HEK293 (cell line): Measurements from ENCODE around the gene CHD1.

ENCODE experiments used
- CTCF ChIA-PET: fragments of 350-600 bp; formaldehyde crosslinking; extraction: SDS; loops from one replicate; lab custom pipeline; 2021; ENCODE audit warnings: antibody characterized with exemption; lab: Yijun Ruan, JAX
- POLR2A ChIA-PET: fragments of 300-600 bp; formaldehyde crosslinking; extraction: SDS; loops from one replicate; lab custom pipeline; 2020; ENCODE audit warnings: antibody characterized with exemption, inconsistent platforms; lab: Yijun Ruan, JAX
- H3K27ac ChIP-seq: fragments of 200-500 bp; sonication (Bioruptor generic); 2 replicates; pipeline ENCODE4 v1.5.1; 2014; ENCODE audit warnings: low read depth, low read length, control low read depth, inconsistent platforms; ENCODE audit errors: extremely low read depth
- H3K36me3 ChIP-seq, 2 experiments: fragments of 200-500 bp in 1 of 2; sonication (Bioruptor generic) in 1 of 2; 1 replicate in 1 of 2; 2 replicates in 1 of 2; pipeline ENCODE4 v1.5.1; 2014 to 2017; ENCODE audit warnings: inconsistent platforms in 2 of 2, low read length in 2 of 2; ENCODE audit not compliant: control insufficient read depth in 2 of 2, insufficient read depth in 1 of 2
- H3K4me1 ChIP-seq: fragments of 200-500 bp; sonication (Bioruptor generic); 2 replicates; pipeline ENCODE4 v1.5.1; 2014; ENCODE audit warnings: mild to moderate bottlenecking, low read length, inconsistent platforms; ENCODE audit not compliant: control insufficient read depth, insufficient read depth
- H3K4me3 ChIP-seq: 2 replicates; pipeline ENCODE4 v1.5.1; 2011; ENCODE audit warnings: low read depth, mild to moderate bottlenecking, control low read depth, low read length, moderate library complexity
- H3K9me3 ChIP-seq: fragments of 200-500 bp; sonication (Bioruptor generic); 2 replicates; pipeline ENCODE4 v1.5.1; 2014; ENCODE audit warnings: low read depth, low read length, inconsistent platforms; ENCODE audit not compliant: control insufficient read depth, insufficient read depth
- ATF2 ChIP-seq: fragments of 450-650 bp; formaldehyde crosslinking; IDR thresholded peaks from 2 replicates; pipeline ENCODE4 v1.5.1; 2016; ENCODE audit warnings: missing biosample characterization, missing genetic modification characterization, low read depth
- GLI4 ChIP-seq: fragments of 450-650 bp; formaldehyde crosslinking; IDR thresholded peaks from 2 replicates; pipeline ENCODE4 v1.5.1; 2016; ENCODE audit warnings: missing biosample characterization, missing genetic modification characterization
- HOXC10 ChIP-seq: sonication (generic); formaldehyde crosslinking; IDR thresholded peaks from 2 replicates; pipeline ENCODE4 v1.8.1; 2023; ENCODE audit warnings: mild to moderate bottlenecking, missing genetic modification reagents
- KLF7 ChIP-seq: fragments of 450-650 bp; formaldehyde crosslinking; IDR thresholded peaks from 2 replicates; pipeline ENCODE4 v1.5.1; 2016; ENCODE audit warnings: missing biosample characterization, missing genetic modification characterization, borderline replicate concordance
- MZF1 ChIP-seq: fragments of 450-650 bp; formaldehyde crosslinking; IDR thresholded peaks from 2 replicates; pipeline ENCODE4 v1.5.1; 2017; ENCODE audit warnings: missing biosample characterization, missing genetic modification characterization, borderline replicate concordance
- PRDM4 ChIP-seq: fragments of 450-650 bp; formaldehyde crosslinking; IDR thresholded peaks from 2 replicates; pipeline ENCODE4 v1.5.1; 2017; ENCODE audit warnings: missing biosample characterization, missing genetic modification characterization
- REST ChIP-seq: fragments of 450-650 bp; formaldehyde crosslinking; IDR thresholded peaks from 2 replicates; pipeline ENCODE4 v1.5.1; 2016; ENCODE audit warnings: missing biosample characterization, missing genetic modification characterization
- SCRT2 ChIP-seq: fragments of 450-650 bp; formaldehyde crosslinking; IDR thresholded peaks from 2 replicates; pipeline ENCODE4 v1.5.1; 2016; ENCODE audit warnings: missing biosample characterization, missing genetic modification characterization
- SP7 ChIP-seq: fragments of 450-650 bp; formaldehyde crosslinking; IDR thresholded peaks from 2 replicates; pipeline ENCODE4 v1.5.1; 2016; ENCODE audit warnings: missing biosample characterization, missing genetic modification characterization
- ZBTB49 ChIP-seq: fragments of 450-650 bp; formaldehyde crosslinking; IDR thresholded peaks from 2 replicates; pipeline ENCODE4 v1.5.1; 2016; ENCODE audit warnings: missing biosample characterization, missing genetic modification characterization, low read depth
- ZBTB7A ChIP-seq: fragments of 450-650 bp; formaldehyde crosslinking; IDR thresholded peaks from 2 replicates; pipeline ENCODE4 v1.5.1; 2016; ENCODE audit warnings: low read depth, missing biosample characterization, missing genetic modification characterization
- ZNF10 ChIP-seq: fragments of 450-650 bp; formaldehyde crosslinking; IDR thresholded peaks from 2 replicates; pipeline ENCODE4 v1.5.1; 2017; ENCODE audit warnings: missing biosample characterization, missing genetic modification characterization
- ZNF112 ChIP-seq: fragments of 450-650 bp; formaldehyde crosslinking; IDR thresholded peaks from 2 replicates; pipeline ENCODE4 v1.5.0; 2017; ENCODE audit warnings: missing biosample characterization, missing genetic modification characterization
- ZNF138 ChIP-seq: fragments of 450-650 bp; formaldehyde crosslinking; IDR thresholded peaks from 2 replicates; pipeline ENCODE4 v1.5.1; 2016; ENCODE audit warnings: missing biosample characterization, missing genetic modification characterization, borderline replicate concordance
- ZNF175 ChIP-seq: fragments of 450-650 bp; formaldehyde crosslinking; IDR thresholded peaks from 2 replicates; pipeline ENCODE4 v1.5.1; 2016; ENCODE audit warnings: missing biosample characterization, missing genetic modification characterization
- ZNF24 ChIP-seq: fragments of 450-650 bp; formaldehyde crosslinking; IDR thresholded peaks from 2 replicates; pipeline ENCODE4 v1.5.1; 2016; ENCODE audit warnings: missing biosample characterization, missing genetic modification characterization
- ZNF266 ChIP-seq: fragments of 450-650 bp; formaldehyde crosslinking; IDR thresholded peaks from 2 replicates; pipeline ENCODE4 v1.5.1; 2016; ENCODE audit warnings: missing biosample characterization, missing genetic modification characterization, low read depth
- ZNF335 ChIP-seq: fragments of 450-650 bp; formaldehyde crosslinking; conservative IDR thresholded peaks from 2 replicates; pipeline ENCODE4 v1.5.1; 2016; ENCODE audit warnings: missing biosample characterization, missing genetic modification characterization
- ZNF623 ChIP-seq: fragments of 450-650 bp; formaldehyde crosslinking; IDR thresholded peaks from 2 replicates; pipeline ENCODE4 v1.5.1; 2016; ENCODE audit warnings: missing biosample characterization, missing genetic modification characterization
- ZNF664 ChIP-seq: fragments of 450-650 bp; formaldehyde crosslinking; IDR thresholded peaks from 2 replicates; pipeline ENCODE4 v1.5.1; 2016; ENCODE audit warnings: missing biosample characterization, missing genetic modification characterization
- ZNF785 ChIP-seq: fragments of 450-650 bp; formaldehyde crosslinking; IDR thresholded peaks from 2 replicates; pipeline ENCODE4 v1.5.1; 2016; ENCODE audit warnings: missing biosample characterization, missing genetic modification characterization

Gene CHD1

GRCh38 chr5:98816582-98817222 lies 112.1 kb downstream of the CHD1 start (continued):
- TF ChIP-seq ZNF335 (tag by site-specific recombination) (peak; percentile 52; the same call in 1 of the 2 replicates), HOXC10 (CRISPR knock-in tag) (no peak), ZBTB49 (tag by site-specific recombination) (no peak)

- ChIA-PET CTCF (interaction anchor here (0.6 kb wide), 1 partner anchor 45 kb away, joined by 5 read pairs; no protein-coding TSS in a partner anchor), POLR2A (no interaction called here)
- TF ChIP-seq GLI4 (tag by site-specific recombination) (no peak), ZNF138 (no peak), SP7 (tag by site-specific recombination) (no peak), ZNF112 (tag by site-specific recombination) (no peak), REST (tag by site-specific recombination) (no peak), ZNF24 (tag by site-specific recombination) (no peak), ZNF623 (tag by site-specific recombination) (no peak), ZNF266 (tag by site-specific recombination) (no peak)
- Histone ChIP-seq H3K4me3 (no peak overlapping the region), H3K27ac (no peak overlapping the region), H3K9me3 (no peaks in the 10 kb centered on the region), H3K4me1 (peaks cover 3% of the 10 kb centered on the region; the same call in 1 of the 2 replicates), H3K36me3 (no peaks in the 10 kb centered on the region)
Measured at GRCh38 chr5:98813755-98814154, 115.1 kb downstream of the CHD1 start.

GRCh38 chr5:98810206-98810605 lies 118.6 kb downstream of the CHD1 start:
- Histone ChIP-seq H3K36me3 (no peaks in the 10 kb centered on the region), H3K4me3 (no peak overlapping the region)
- no peak for TF ChIP-seq ATF2
- TF ChIP-seq, all 188 proteins: peak for 0
- ChIA-PET CTCF (interaction anchor here (0.7 to 1.1 kb wide), 2 partner anchors 14 to 19 kb away, joined by 3 read pairs; no protein-coding TSS in a partner anchor), POLR2A (no interaction called here)
- Histone ChIP-seq H3K27ac (no peak overlapping the region), H3K9me3 (no peaks in the 10 kb centered on the region), H3K4me1 (no peaks in the 10 kb centered on the region)

GRCh38 chr5:98807806-98808205 lies 121.0 kb downstream of the CHD1 start:
- no peak overlapping the region for H3K4me3 ChIP-seq
- no peaks in the 10 kb centered on the region for H3K9me3 ChIP-seq
- H3K36me3 ChIP-seq, result no peaks in the 10 kb centered on the region
- no peak overlapping the region for H3K27ac ChIP-seq
- CTCF ChIA-PET, result no interaction called here
- no peaks in the 10 kb centered on the region for H3K4me1 ChIP-seq
- POLR2A ChIA-PET, result no interaction called here
- no peak for TF ChIP-seq KLF7 (tag by site-specific recombination)
- no peak for TF ChIP-seq SCRT2 (tag by site-specific recombination)
- TF ChIP-seq ZBTB7A (tag by site-specific recombination), result no peak
- no peak for TF ChIP-seq ZNF175
- TF ChIP-seq ZNF10 (tag by site-specific recombination), result no peak
- no peak for TF ChIP-seq ZNF785 (tag by site-specific recombination)
- TF ChIP-seq ZNF664 (tag by site-specific recombination), result no peak
- no peak for TF ChIP-seq MZF1 (tag by site-specific recombination)
- no peak for TF ChIP-seq PRDM4 (tag by site-specific recombination)
